IMR-90 (cell line): ENCODE measurements around the gene TRAPPC12. TPM values are rescaled to one million over a fixed set of nuclear protein-coding genes. Genes with fewer than 3 reads are reported as not detected.

ENCODE experiments used
- ATAC-seq: fragments of 200-7000 bp; cut with Tn5 transposase; 2 replicates; pipeline ENCODE4 v1.9.1; 2020; ENCODE audit warnings: low read depth, mild to moderate bottlenecking, moderate library complexity
- BruUV-seq: library from RNA; stranded (reverse); fragments of 400-500 nt; replicated peaks from 2 replicates; lab custom pipeline; 2021; lab: Mats Ljungman, UMichigan
- CTCF ChIA-PET: fragments of 300-600 bp; formaldehyde crosslinking; extraction: SDS; loops from one replicate; lab custom pipeline; 2021; ENCODE audit warnings: antibody characterized with exemption; lab: Yijun Ruan, JAX
- POLR2A ChIA-PET: fragments of 300-600 bp; sonication (Branson Sonifier 250); formaldehyde crosslinking; loops from one replicate; lab custom pipeline; 2022; ENCODE audit warnings: antibody characterized with exemption; ENCODE audit not compliant: unreplicated experiment; lab: Charles Lee
- DNase-seq: peaks from one replicate; pipeline ENCODE4 v3.0.0; 2013
- H2AFZ ChIP-seq: replicated peaks from 2 replicates; pipeline ENCODE3; 2013; ENCODE audit warnings: low read length, mild to moderate bottlenecking; ENCODE audit not compliant: poor library complexity
- H2AK5ac ChIP-seq: 2 replicates; pipeline ENCODE4 v1.6.1; 2013; ENCODE audit warnings: low read depth, low read length, inconsistent platforms
- H2AK9ac ChIP-seq: replicated peaks from 2 replicates; pipeline ENCODE3; 2013; ENCODE audit warnings: mild to moderate bottlenecking, low read depth, low read length, moderate library complexity; ENCODE audit not compliant: poor library complexity
- H2BK120ac ChIP-seq: 2 replicates; pipeline ENCODE4 v1.6.1; 2013; ENCODE audit warnings: low read depth, low read length, inconsistent platforms
- H2BK15ac ChIP-seq: 3 replicates; pipeline ENCODE4 v1.6.1; 2013; ENCODE audit warnings: low read depth, low read length, inconsistent platforms
- H2BK20ac ChIP-seq: 2 replicates; pipeline ENCODE4 v1.6.1; 2013; ENCODE audit warnings: low read depth, mild to moderate bottlenecking, inconsistent platforms, low read length, moderate library complexity
- H2BK5ac ChIP-seq: 2 replicates; pipeline ENCODE4 v1.6.1; 2013; ENCODE audit warnings: mild to moderate bottlenecking, low read depth, low read length, inconsistent platforms; ENCODE audit not compliant: poor library complexity, severe bottlenecking
- H3K14ac ChIP-seq: replicated peaks from 2 replicates; pipeline ENCODE4 v1.6.1; 2013; ENCODE audit warnings: low read depth, low read length, inconsistent platforms
- H3K18ac ChIP-seq: 2 replicates; pipeline ENCODE4 v1.6.1; 2013; ENCODE audit warnings: low read depth, low read length, control low read depth
- H3K23ac ChIP-seq: 2 replicates; pipeline ENCODE4 v1.6.1; 2013; ENCODE audit warnings: low read depth, low read length, inconsistent platforms
- H3K27ac ChIP-seq: 2 replicates; pipeline ENCODE4 v1.5.1; 2013; ENCODE audit warnings: mild to moderate bottlenecking, control low read depth, low read length; ENCODE audit not compliant: insufficient read depth
- H3K27me3 ChIP-seq: 2 replicates; pipeline ENCODE4 v1.6.1; 2013; ENCODE audit warnings: low read length; ENCODE audit not compliant: control insufficient read depth, insufficient read depth
- H3K36me3 ChIP-seq: 2 replicates; pipeline ENCODE4 v1.6.1; 2013; ENCODE audit warnings: low read length, mixed read lengths; ENCODE audit not compliant: control insufficient read depth, insufficient read depth
- H3K4ac ChIP-seq: 2 replicates; pipeline ENCODE4 v1.6.1; 2013; ENCODE audit warnings: low read depth, low read length, inconsistent platforms
- H3K4me1 ChIP-seq: 2 replicates; pipeline ENCODE4 v1.6.1; 2013; ENCODE audit warnings: low read length, mixed read lengths; ENCODE audit not compliant: control insufficient read depth, insufficient read depth
- H3K4me2 ChIP-seq: 2 replicates; pipeline ENCODE4 v1.6.1; 2013; ENCODE audit warnings: low read depth, mild to moderate bottlenecking, control low read depth, low read length, moderate library complexity
- H3K4me3 ChIP-seq: 2 replicates; pipeline ENCODE4 v1.5.1; 2013; ENCODE audit warnings: low read depth, mild to moderate bottlenecking, control low read depth, low read length, moderate library complexity; ENCODE audit not compliant: insufficient read depth
- H3K56ac ChIP-seq: 2 replicates; pipeline ENCODE4 v1.6.1; 2013; ENCODE audit warnings: low read length, inconsistent platforms; ENCODE audit not compliant: insufficient read depth; ENCODE audit errors: extremely low read depth
- H3K79me1 ChIP-seq, 2 experiments: 2 replicates each; pipeline ENCODE4 v1.6.1; 2013; ENCODE audit warnings: low read length in 2 of 2, inconsistent platforms in 1 of 2, low read depth in 1 of 2
- H3K9ac ChIP-seq: 2 replicates; pipeline ENCODE4 v1.6.1; 2013; ENCODE audit warnings: low read depth, low read length, control low read depth
- H3K9me1 ChIP-seq: 2 replicates; pipeline ENCODE4 v1.6.1; 2013; ENCODE audit warnings: low read length, inconsistent platforms; ENCODE audit not compliant: insufficient read depth
- H3K9me3 ChIP-seq: 2 replicates; pipeline ENCODE4 v1.6.1; 2013; ENCODE audit warnings: low read length; ENCODE audit not compliant: control insufficient read depth, insufficient read depth
- H4K20me1 ChIP-seq: 2 replicates; pipeline ENCODE4 v1.6.1; 2013; ENCODE audit warnings: low read length, inconsistent platforms; ENCODE audit not compliant: insufficient read depth
- H4K5ac ChIP-seq: 2 replicates; pipeline ENCODE4 v1.6.1; 2013; ENCODE audit warnings: mild to moderate bottlenecking, low read depth, low read length, control low read depth
- H4K8ac ChIP-seq, 2 experiments: 2 replicates each; pipeline ENCODE4 v1.6.1; 2013; ENCODE audit warnings: low read depth in 2 of 2, low read length in 2 of 2, control low read depth in 1 of 2, inconsistent platforms in 1 of 2
- H4K91ac ChIP-seq: 2 replicates; pipeline ENCODE4 v1.6.1; 2013; ENCODE audit warnings: low read depth, low read length, inconsistent platforms; ENCODE audit not compliant: insufficient read depth
- BHLHE40 ChIP-seq: fragments of 150-350 bp; IDR thresholded peaks from 2 replicates; pipeline ENCODE4 v1.6.1; 2016; ENCODE audit warnings: mild to moderate bottlenecking, low read depth, low read length
- CHD1 ChIP-seq: IDR thresholded peaks from 2 replicates; pipeline ENCODE4 v1.6.1; 2012; ENCODE audit warnings: low read depth, low read length, improper control_type of control experiment
- FOS ChIP-seq: fragments of 150-350 bp; IDR thresholded peaks from 2 replicates; pipeline ENCODE4 v1.6.1; 2016; ENCODE audit warnings: low read depth, low read length
- MAFK ChIP-seq: IDR thresholded peaks from 2 replicates; pipeline ENCODE4 v1.6.1; 2012; ENCODE audit warnings: low read depth, low read length, improper control_type of control experiment
- MAZ ChIP-seq: IDR thresholded peaks from 2 replicates; pipeline ENCODE4 v1.6.1; 2012; ENCODE audit warnings: low read depth, mild to moderate bottlenecking, low read length, improper control_type of control experiment, moderate library complexity, borderline replicate concordance
- MXI1 ChIP-seq: IDR thresholded peaks from 2 replicates; pipeline ENCODE4 v1.6.1; 2012; ENCODE audit warnings: low read depth, mild to moderate bottlenecking, low read length, moderate library complexity, borderline replicate concordance
- NFE2L2 ChIP-seq: fragments of 150-350 bp; IDR thresholded peaks from 2 replicates; pipeline ENCODE4 v1.6.1; 2016; ENCODE audit warnings: low read depth, mild to moderate bottlenecking, low read length
- POLR2A ChIP-seq: IDR thresholded peaks from 2 replicates; pipeline ENCODE4 v1.6.1; 2012; ENCODE audit warnings: mild to moderate bottlenecking, low read depth, low read length
- RAD21 ChIP-seq: IDR thresholded peaks from 2 replicates; pipeline ENCODE4 v1.6.1; 2012; ENCODE audit warnings: low read length, improper control_type of control experiment
- RCOR1 ChIP-seq: IDR thresholded peaks from 2 replicates; pipeline ENCODE4 v1.6.1; 2012; ENCODE audit warnings: mild to moderate bottlenecking, low read length, improper control_type of control experiment; ENCODE audit not compliant: insufficient replicate concordance
- RFX5 ChIP-seq: IDR thresholded peaks from 2 replicates; pipeline ENCODE4 v1.8.0; 2012; ENCODE audit warnings: low read depth, mild to moderate bottlenecking, low read length, moderate library complexity
- SMC3 ChIP-seq: fragments of 150-350 bp; IDR thresholded peaks from 2 replicates; pipeline ENCODE4 v1.6.1; 2016; ENCODE audit warnings: low read depth, mild to moderate bottlenecking, antibody characterized with exemption, low read length, moderate library complexity
- WGBS, 2 experiments: methylation state at CpG; one replicate each; pipeline versions ENCODE4 v1.1.5 to v1.1.7; 2013; ENCODE audit warnings: missing lambda C conversion rate in 2 of 2; ENCODE audit not compliant: insufficient read length in 1 of 2; ENCODE audit errors: extremely low coverage in 2 of 2; 5-methylcytosine and 5-hydroxymethylcytosine counted together
- dilution Hi-C: fragments of 300-500 bp; cut with HindIII; formaldehyde crosslinking; loops from one replicate; pipeline ENCODE4 v1.14.3; 2018; ENCODE audit warnings: low sequenced_read_pairs; ENCODE audit not compliant: unreplicated experiment
- in situ Hi-C: fragments of 300-500 bp; cut with MboI; formaldehyde crosslinking; loops from 3 replicates; pipeline ENCODE4 v1.14.3; 2019; ENCODE audit warnings: low sequenced_read_pairs, inconsistent platforms, mixed read lengths
- intact Hi-C: fragments of 100-400 bp; cut with micrococcal nuclease; formaldehyde crosslinking; loops from 2 replicates; pipeline ENCODE4 v1.10.0; 2022
- polyA plus RNA-seq, 3 experiments: library from polyadenylated mRNA; depleted of rRNA; stranded (reverse); fragments of >200 nt; gene quantifications; 2 replicates each; pipeline ENCODE4 v1.2.3, GENCODE V29; 2012; ENCODE audit warnings: low replicate concordance in 1 of 3
- total RNA-seq: library from RNA; depleted of rRNA; stranded (reverse); fragments of >200 nt; gene quantifications from 2 replicates; pipeline ENCODE4 v1.2.3, GENCODE V29; 2012
- TF ChIP-seq, protein P1 (sequence below): fragments of 150-350 bp; IDR thresholded peaks from 2 replicates; pipeline ENCODE4 v1.6.1; 2017; ENCODE audit warnings: mild to moderate bottlenecking, antibody characterized with exemption, low read length, low read depth
- TF ChIP-seq, protein P2 (sequence below): conservative IDR thresholded peaks from 2 replicates; pipeline ENCODE4 v1.5.1; 2012; ENCODE audit warnings: mild to moderate bottlenecking, low read depth, low read length, improper control_type of control experiment
- TF ChIP-seq, protein P3 (sequence below): fragments of 150-350 bp; IDR thresholded peaks from 2 replicates; pipeline ENCODE4 v1.6.1; 2016; ENCODE audit warnings: low read depth, mild to moderate bottlenecking, low read length, moderate library complexity, borderline replicate concordance

TRAPPC12 gene
- total and polyA plus RNA-seq, 2 of the 4 experiments (the other 2 are of a cell fraction): 25.8 to 69.9 TPM

DNA sequence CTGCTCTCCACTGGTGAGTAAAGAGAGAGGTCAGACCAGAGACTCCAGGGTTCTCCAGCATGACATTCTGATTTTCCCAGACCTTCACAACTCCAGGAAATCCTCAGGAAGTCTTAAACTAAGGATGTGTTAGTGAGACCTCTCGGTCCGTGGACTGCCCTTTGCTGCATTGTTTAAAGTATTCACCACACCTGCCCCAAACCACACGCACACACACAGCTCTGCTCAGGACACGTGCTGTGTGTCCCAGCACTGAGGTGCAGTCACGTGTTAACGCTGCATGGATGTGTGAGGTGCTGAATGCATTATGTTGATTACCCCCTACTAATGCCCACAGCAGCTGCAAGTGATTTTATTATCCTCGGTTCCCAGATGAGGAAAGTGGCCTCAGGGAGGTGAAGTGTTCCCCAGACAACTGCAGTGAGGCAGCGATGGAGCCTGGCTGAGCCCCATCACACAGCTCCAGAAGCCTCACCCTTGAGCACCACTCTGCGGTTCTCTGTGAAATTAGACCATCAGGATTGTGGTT is 68.4 kb downstream of the TRAPPC12 start:
- Histone ChIP-seq H4K91ac (no peak overlapping the region), H2BK5ac (no peak overlapping the region), H2AK5ac (no peak overlapping the region), H4K20me1 (no peaks in the 10 kb centered on the region; the same call in 1 of the 2 replicates), H3K9me3 (peaks cover 4% of the 10 kb centered on the region; the same call in 1 of the 2 replicates), H2AK9ac (no peak overlapping the region), H3K4me3 (no peak overlapping the region), H3K27me3 (no peaks in the 10 kb centered on the region), H4K5ac (no peak overlapping the region), H3K9ac (no peak overlapping the region), H4K8ac (no peak overlapping the region), H2BK120ac (no peak overlapping the region), H3K4me1 (no peaks in the 10 kb centered on the region), H2BK20ac (no peak overlapping the region), H3K27ac (no peak overlapping the region), H2AFZ (no peak overlapping the region), H3K36me3 (peaks cover 49% of the 10 kb centered on the region), H3K79me1 (peaks cover 4 to 11% of the 10 kb centered on the region in 2 experiments; a peak in 2 of 4 replicates), H3K9me1 (no peaks in the 10 kb centered on the region; the same call in 1 of the 2 replicates), H3K18ac (no peak overlapping the region), H3K4ac (no peak overlapping the region), H3K14ac (no peak overlapping the region), H2BK15ac (no peak overlapping the region), H3K4me2 (no peak overlapping the region), H3K56ac (no peak overlapping the region), H3K23ac (no peak overlapping the region)
- CTCF ChIA-PET: interaction anchor here (1.0 kb wide), 1 partner anchor 14 kb away, joined by 3 read pairs; no protein-coding TSS in a partner anchor
- dilution Hi-C loops (no loop called here), in situ Hi-C loops (no loop called here), intact Hi-C loops (no loop called here)
- BruUV-seq: no TSS peak
- ATAC-seq (no peak), DNase-seq (no peak)
- no peak for TF ChIP-seq MAZ
- TF ChIP-seq RCOR1: no peak
- TF ChIP-seq, protein P1, sequence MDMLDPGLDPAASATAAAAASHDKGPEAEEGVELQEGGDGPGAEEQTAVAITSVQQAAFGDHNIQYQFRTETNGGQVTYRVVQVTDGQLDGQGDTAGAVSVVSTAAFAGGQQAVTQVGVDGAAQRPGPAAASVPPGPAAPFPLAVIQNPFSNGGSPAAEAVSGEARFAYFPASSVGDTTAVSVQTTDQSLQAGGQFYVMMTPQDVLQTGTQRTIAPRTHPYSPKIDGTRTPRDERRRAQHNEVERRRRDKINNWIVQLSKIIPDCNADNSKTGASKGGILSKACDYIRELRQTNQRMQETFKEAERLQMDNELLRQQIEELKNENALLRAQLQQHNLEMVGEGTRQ: no peak
- TF ChIP-seq POLR2A: no peak
- TF ChIP-seq MAFK: no peak
- no peak for TF ChIP-seq CHD1
- TF ChIP-seq RAD21: no peak
- TF ChIP-seq NFE2L2: no peak
- no peak for TF ChIP-seq SMC3
- TF ChIP-seq RFX5: no peak
- no peak for TF ChIP-seq FOS
- TF ChIP-seq, protein P2, sequence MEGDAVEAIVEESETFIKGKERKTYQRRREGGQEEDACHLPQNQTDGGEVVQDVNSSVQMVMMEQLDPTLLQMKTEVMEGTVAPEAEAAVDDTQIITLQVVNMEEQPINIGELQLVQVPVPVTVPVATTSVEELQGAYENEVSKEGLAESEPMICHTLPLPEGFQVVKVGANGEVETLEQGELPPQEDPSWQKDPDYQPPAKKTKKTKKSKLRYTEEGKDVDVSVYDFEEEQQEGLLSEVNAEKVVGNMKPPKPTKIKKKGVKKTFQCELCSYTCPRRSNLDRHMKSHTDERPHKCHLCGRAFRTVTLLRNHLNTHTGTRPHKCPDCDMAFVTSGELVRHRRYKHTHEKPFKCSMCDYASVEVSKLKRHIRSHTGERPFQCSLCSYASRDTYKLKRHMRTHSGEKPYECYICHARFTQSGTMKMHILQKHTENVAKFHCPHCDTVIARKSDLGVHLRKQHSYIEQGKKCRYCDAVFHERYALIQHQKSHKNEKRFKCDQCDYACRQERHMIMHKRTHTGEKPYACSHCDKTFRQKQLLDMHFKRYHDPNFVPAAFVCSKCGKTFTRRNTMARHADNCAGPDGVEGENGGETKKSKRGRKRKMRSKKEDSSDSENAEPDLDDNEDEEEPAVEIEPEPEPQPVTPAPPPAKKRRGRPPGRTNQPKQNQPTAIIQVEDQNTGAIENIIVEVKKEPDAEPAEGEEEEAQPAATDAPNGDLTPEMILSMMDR: no peak
- TF ChIP-seq MXI1: no peak
- TF ChIP-seq, protein P3, sequence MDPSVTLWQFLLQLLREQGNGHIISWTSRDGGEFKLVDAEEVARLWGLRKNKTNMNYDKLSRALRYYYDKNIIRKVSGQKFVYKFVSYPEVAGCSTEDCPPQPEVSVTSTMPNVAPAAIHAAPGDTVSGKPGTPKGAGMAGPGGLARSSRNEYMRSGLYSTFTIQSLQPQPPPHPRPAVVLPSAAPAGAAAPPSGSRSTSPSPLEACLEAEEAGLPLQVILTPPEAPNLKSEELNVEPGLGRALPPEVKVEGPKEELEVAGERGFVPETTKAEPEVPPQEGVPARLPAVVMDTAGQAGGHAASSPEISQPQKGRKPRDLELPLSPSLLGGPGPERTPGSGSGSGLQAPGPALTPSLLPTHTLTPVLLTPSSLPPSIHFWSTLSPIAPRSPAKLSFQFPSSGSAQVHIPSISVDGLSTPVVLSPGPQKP: no peak
- TF ChIP-seq BHLHE40: no peak
- POLR2A ChIA-PET: no interaction called here
- no CpG with 5 or more reads among the region's 9 CpGs for WGBS, 2 experiments
